Caco-2 (cell line): ENCODE data around the gene TRAPPC2. TPM values are rescaled to one million over a fixed set of nuclear protein-coding genes. Genes with fewer than 3 reads are reported as not detected.

ENCODE experiments used
- Bru-seq: library from RNA; stranded (reverse); fragments of 400-500 nt; gene quantifications from one replicate; lab custom pipeline; 2021; lab: Mats Ljungman, UMichigan
- BruChase-seq, 2 experiments: library from RNA; stranded (reverse); fragments of 400-500 nt; gene quantifications; one replicate each; lab custom pipeline; 2021; lab: Mats Ljungman, UMichigan
- BruUV-seq: library from RNA; stranded (reverse); fragments of 400-500 nt; replicated peaks from 2 replicates; lab custom pipeline; 2021; lab: Mats Ljungman, UMichigan
- CTCF ChIA-PET: fragments of 300-600 bp; sonication (Branson Sonifier 250); formaldehyde crosslinking; loops from one replicate; lab custom pipeline; 2022; ENCODE audit warnings: antibody characterized with exemption; lab: Charles Lee
- POLR2A ChIA-PET: fragments of 300-600 bp; sonication (Branson Sonifier 250); formaldehyde crosslinking; loops from one replicate; lab custom pipeline; 2022; ENCODE audit warnings: antibody characterized with exemption; lab: Charles Lee
- DNase-seq, 2 experiments: peaks; one replicate each; pipeline versions ENCODE4 v3.0.0 to v3.0.0-alpha.2; 2020 to 2022
- H3K27me3 ChIP-seq: replicated peaks from 2 replicates; pipeline ENCODE4 v1.6.0; 2011; ENCODE audit warnings: low read length; ENCODE audit not compliant: control insufficient read depth, insufficient read depth
- H3K36me3 ChIP-seq: 2 replicates; pipeline ENCODE4 v1.5.1; 2011; ENCODE audit warnings: low read length; ENCODE audit not compliant: control insufficient read depth, insufficient read depth
- H3K4me1 ChIP-seq: fragments of 250-450 bp; sonication (Bioruptor Pico); 2 replicates; pipeline ENCODE4 v1.5.1; 2020; ENCODE audit warnings: mild to moderate bottlenecking
- H3K4me3 ChIP-seq: 2 replicates; pipeline ENCODE4 v1.5.1; 2011; ENCODE audit warnings: low read depth, mild to moderate bottlenecking, control low read depth, low read length
- H3K9me3 ChIP-seq: fragments of 250-450 bp; sonication (Bioruptor Pico); 2 replicates; pipeline ENCODE4 v1.5.1; 2020; ENCODE audit warnings: mild to moderate bottlenecking, moderate library complexity
- H3K27ac Mint-ChIP-seq: one replicate; pipeline ENCODE4 v1.8.0; 2022; ENCODE audit warnings: mixed read lengths; ENCODE audit not compliant: unreplicated experiment
- H3K27me3 Mint-ChIP-seq: one replicate; pipeline ENCODE4 v1.8.0; 2022; ENCODE audit warnings: mixed read lengths; ENCODE audit not compliant: insufficient read depth, unreplicated experiment
- H3K36me3 Mint-ChIP-seq: one replicate; pipeline ENCODE4 v1.8.0; 2022; ENCODE audit warnings: mild to moderate bottlenecking, mixed read lengths; ENCODE audit not compliant: insufficient read depth, unreplicated experiment
- H3K4me1 Mint-ChIP-seq: one replicate; pipeline ENCODE4 v1.8.0; 2022; ENCODE audit warnings: low read depth, mixed read lengths; ENCODE audit not compliant: unreplicated experiment
- H3K4me3 Mint-ChIP-seq: one replicate; pipeline ENCODE4 v1.8.0; 2022; ENCODE audit warnings: mild to moderate bottlenecking, moderate library complexity, mixed read lengths; ENCODE audit not compliant: unreplicated experiment
- H3K9me3 Mint-ChIP-seq: one replicate; pipeline ENCODE4 v1.8.0; 2022; ENCODE audit warnings: mixed read lengths; ENCODE audit not compliant: unreplicated experiment
- CTCF ChIP-seq, 2 experiments: fragments of 200-600 bp in 1 of 2; IDR thresholded peaks; 1 replicate in 1 of 2; 2 replicates in 1 of 2; pipeline versions ENCODE4 v1.5.1 to v1.8.0; 2011 to 2022; ENCODE audit warnings: antibody characterized with exemption in 1 of 2, control low read depth in 1 of 2, inconsistent platforms in 1 of 2, low read depth in 1 of 2, low read length in 1 of 2, mild to moderate bottlenecking in 1 of 2, moderate library complexity in 1 of 2; ENCODE audit not compliant: insufficient read depth in 1 of 2, severe bottlenecking in 1 of 2, unreplicated experiment in 1 of 2
- intact Hi-C: fragments of 100-400 bp; cut with micrococcal nuclease; formaldehyde crosslinking; loops from one replicate; pipeline ENCODE4 v1.10.0; 2022; ENCODE audit not compliant: unreplicated experiment
- long read RNA-seq: library from polyadenylated mRNA; stranded (forward); transcript quantifications from one replicate; pipeline ENCODE4 v2.0.0, GENCODE V29; 2022
- total RNA-seq: library from RNA; stranded (reverse); gene quantifications from 2 replicates; pipeline ENCODE4 v1.2.3, GENCODE V29; 2022

TRAPPC2 gene
- 19.3 and 19.4 TPM in 2 replicates for total RNA-seq
- Bru-seq, nascent RNA = percentile 79 among the genes with signal in this experiment
- BruChase-seq, experiment 1, labeled RNA remaining after a 2-hour chase = percentile 77 among the genes with signal in this experiment
- percentile 77 among the genes with signal in this experiment for BruChase-seq, experiment 2, labeled RNA remaining after a 6-hour chase
- long read RNA-seq, transcript TRAPPC2-201 (5 exons, 2,716 nt) = major isoform, 10 of 21 reads
- long read RNA-seq, transcript TRAPPC2-203 (6 exons, 2,776 nt) = minor isoform, 6 of 21 reads
- long read RNA-seq, partial matches to known transcripts = 3 of 21 reads
- long read RNA-seq, other reads (novel, unspliced or antisense) = 1 of 21 reads

GRCh38 chrX:13734278-13735172 is at the start of gene TRAPPC2, which contains the start of gene OFD1:
TRAPPC2 (minus strand) TSS chrX:13734620; CDS start chrX:13719963, 14,657 bp downstream.
OFD1 (plus strand) TSS chrX:13734748; CDS start chrX:13735072, 324 bp downstream.
- Histone ChIP-seq H3K4me3 (peak within 1 kb of the TSS; percentile 62), H3K36me3 (no peaks in the 10 kb centered on the region), H3K9me3 (no peaks in the 10 kb centered on the region), H3K27me3 (no peaks in the 10 kb centered on the region), H3K4me1 (no peaks in the 10 kb centered on the region)
- POLR2A ChIA-PET = interaction anchor here (0.5 to 1.8 kb wide), 17 partner anchors 8 to 1139 kb away, joined by 3 to 43 read pairs (median 5); partner anchors contain the start of genes FANCB, GEMIN8, MOSPD2 and RAB9A
- no peak for TF ChIP-seq CTCF (IDR thresholded peaks at IDR 0.05; ENCODE audit: insufficient read depth in 1 of 2, low read depth in 1 of 2, low read length in 1 of 2, severe bottlenecking in 1 of 2, unreplicated experiment in 1 of 2)
- BruUV-seq = no TSS peak
- CTCF ChIA-PET = interaction anchor here (0.8 to 1.4 kb wide), 3 partner anchors 8 to 89 kb away, joined by 3 to 4 read pairs (median 3); no protein-coding TSS in a partner anchor
- DNase-seq = peak; percentile 92 to 94
- Mint-ChIP-seq H3K4me1 (peaks cover 20% of the 10 kb centered on the region), H3K36me3 (peaks cover 25% of the 10 kb centered on the region), H3K27me3 (no peaks in the 10 kb centered on the region), H3K4me3 (peak within 1 kb of the TSS; percentile 95), H3K9me3 (no peaks in the 10 kb centered on the region), H3K27ac (peak within 1 kb of the TSS; percentile 98)
- intact Hi-C loops = loop anchor here (5.0 kb wide), 1 partner anchor 67 kb away; no protein-coding TSS in a partner anchor

- Histone ChIP-seq H3K4me1 (no peaks in the 10 kb centered on the region), H3K4me3 (no peak overlapping the region), H3K36me3 (no peaks in the 10 kb centered on the region; the same call in 1 of the 2 replicates), H3K27me3 (no peaks in the 10 kb centered on the region), H3K9me3 (no peaks in the 10 kb centered on the region)
- ChIA-PET CTCF (no interaction called here), POLR2A (no interaction called here)
- Mint-ChIP-seq H3K4me3 (no peak overlapping the region), H3K27me3 (no peaks in the 10 kb centered on the region), H3K9me3 (no peaks in the 10 kb centered on the region), H3K4me1 (no peaks in the 10 kb centered on the region), H3K36me3 (no peaks in the 10 kb centered on the region), H3K27ac (no peak overlapping the region)
- no peak for TF ChIP-seq CTCF (IDR thresholded peaks at IDR 0.05; ENCODE audit: insufficient read depth in 1 of 2, low read depth in 1 of 2, low read length in 1 of 2, severe bottlenecking in 1 of 2, unreplicated experiment in 1 of 2)
- intact Hi-C loops = no loop called here
- no peak for DNase-seq
- BruUV-seq = no TSS peak
These were observed 46.5 kb upstream of the TRAPPC2 start for GRCh38 chrX:13780868-13781427.
